SH-SY5Y (cell line): Measurements from ENCODE around the gene PI4KA.

Experiments used
- GATA2 ChIP-seq: IDR thresholded peaks from 2 replicates; pipeline ENCODE4 v1.6.1; 2011; ENCODE audit warnings: mild to moderate bottlenecking, low read depth, low read length
- GATA3 ChIP-seq: IDR thresholded peaks from 2 replicates; pipeline ENCODE4 v1.6.1; 2011; ENCODE audit warnings: low read depth, mild to moderate bottlenecking, low read length, moderate library complexity

The PI4KA gene

DNA sequence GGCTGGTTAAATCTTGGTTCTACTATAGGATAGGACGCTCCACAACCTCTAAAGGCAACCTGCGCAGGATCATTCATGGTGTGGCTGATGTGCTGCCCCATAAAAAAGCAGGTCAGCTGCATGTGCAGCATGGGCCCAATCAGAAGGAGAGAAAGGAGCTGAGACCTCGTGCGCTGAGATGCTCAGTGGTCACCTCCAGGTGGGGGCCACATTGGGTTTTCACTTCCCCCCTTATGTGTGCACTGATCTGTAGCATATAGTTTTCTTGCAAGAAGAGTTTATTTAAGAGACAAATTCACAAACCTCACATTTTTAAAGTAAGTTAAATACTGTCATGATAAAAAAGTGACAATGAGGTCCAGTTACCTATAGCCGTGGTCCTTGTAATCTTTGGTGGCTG is 60.4 kb downstream of the PI4KA start:
- TF ChIP-seq GATA2 (no peak), GATA3 (no peak)

GRCh38 chr22:20796731-20797130 is 61.9 kb downstream of the PI4KA start:
- TF ChIP-seq GATA2 (no peak), GATA3 (no peak)

DNA sequence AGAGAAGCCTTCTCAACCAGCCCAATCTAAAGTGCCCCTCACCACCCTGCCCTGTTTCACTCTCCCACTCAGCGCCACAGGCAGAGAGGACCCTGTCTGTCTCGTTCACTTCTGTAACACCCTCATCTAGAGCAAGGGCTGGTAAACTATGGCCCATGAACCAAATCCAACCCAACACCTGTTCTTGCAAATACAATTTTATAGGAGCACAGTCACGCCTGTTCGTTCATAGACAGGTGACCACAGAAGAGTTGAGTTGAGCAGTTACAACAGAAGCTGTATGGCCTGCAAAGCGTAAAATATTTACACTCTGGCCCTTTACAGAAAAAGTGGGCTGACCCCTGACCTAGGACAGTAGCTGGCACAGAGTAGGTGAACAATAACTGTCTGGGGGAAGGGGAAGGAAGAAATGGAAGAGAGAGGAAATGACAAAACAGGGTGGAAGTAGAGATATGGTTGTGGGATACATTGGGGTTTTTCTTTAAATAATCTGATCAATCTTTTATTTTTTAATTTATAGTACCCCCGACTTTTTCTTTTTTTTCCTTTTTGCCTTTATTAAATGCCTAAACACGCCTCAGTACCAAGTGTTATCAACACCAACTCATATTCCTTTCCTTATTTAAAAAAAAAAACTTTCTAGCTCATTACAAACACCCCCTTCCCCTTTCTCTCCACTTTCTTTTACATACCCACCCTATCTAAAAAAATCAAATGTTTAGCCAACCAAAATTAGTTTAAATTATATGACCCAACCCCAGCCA is 63.8 kb downstream of the PI4KA start:
- TF ChIP-seq GATA2, result no peak
- TF ChIP-seq GATA3, result no peak

DNA sequence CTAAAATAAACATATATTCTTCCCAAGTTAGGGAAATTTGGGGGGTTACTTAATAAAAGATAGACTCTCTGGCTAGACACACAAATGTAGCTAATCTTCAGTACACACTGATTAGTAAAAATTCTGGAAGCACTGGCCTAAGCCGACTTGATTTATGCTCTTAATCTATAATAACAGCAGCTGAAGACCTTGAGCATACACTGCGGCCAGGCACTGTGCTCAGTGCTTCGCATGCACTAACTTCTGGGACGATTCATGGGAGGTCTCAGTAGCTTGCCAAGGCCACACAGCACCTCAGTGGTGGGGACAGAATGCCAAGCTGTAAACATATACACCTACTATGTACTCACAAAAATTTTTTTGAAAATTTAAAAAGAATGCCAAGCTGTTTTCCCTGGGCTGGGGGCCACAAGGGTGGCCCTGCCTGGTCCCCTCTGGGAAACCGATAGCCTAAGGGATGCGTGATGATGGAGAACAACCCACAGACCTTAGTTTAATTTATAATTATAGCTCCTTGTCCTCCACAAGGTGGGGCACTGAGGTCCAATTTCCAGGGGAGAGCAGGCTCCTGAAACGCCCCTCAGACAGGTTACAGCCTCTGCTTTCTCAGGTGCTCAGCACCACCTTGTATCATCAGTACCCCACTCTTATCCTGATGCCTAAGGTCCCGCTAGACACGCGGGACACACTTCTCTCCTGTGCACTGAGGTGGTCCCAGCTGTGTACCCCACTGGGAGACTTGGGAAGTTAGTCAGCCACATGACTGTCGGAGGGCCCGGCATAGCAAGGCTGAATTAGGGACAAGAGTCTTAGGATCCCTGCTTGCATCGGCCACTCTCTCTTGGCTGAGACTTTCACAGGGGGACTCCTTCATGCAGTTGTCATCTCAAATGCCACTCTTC is 64.6 kb downstream of the PI4KA start:
- TF ChIP-seq GATA2 (no peak), GATA3 (no peak)

- no peak for TF ChIP-seq GATA3
- TF ChIP-seq GATA2, result no peak
Observed at GRCh38 chr22:20792966-20793728, 65.5 kb downstream of the PI4KA start.

- no peak for TF ChIP-seq GATA3
- no peak for TF ChIP-seq GATA2
Observed at GRCh38 chr22:20792221-20792965, 66.2 kb downstream of the PI4KA start.

DNA sequence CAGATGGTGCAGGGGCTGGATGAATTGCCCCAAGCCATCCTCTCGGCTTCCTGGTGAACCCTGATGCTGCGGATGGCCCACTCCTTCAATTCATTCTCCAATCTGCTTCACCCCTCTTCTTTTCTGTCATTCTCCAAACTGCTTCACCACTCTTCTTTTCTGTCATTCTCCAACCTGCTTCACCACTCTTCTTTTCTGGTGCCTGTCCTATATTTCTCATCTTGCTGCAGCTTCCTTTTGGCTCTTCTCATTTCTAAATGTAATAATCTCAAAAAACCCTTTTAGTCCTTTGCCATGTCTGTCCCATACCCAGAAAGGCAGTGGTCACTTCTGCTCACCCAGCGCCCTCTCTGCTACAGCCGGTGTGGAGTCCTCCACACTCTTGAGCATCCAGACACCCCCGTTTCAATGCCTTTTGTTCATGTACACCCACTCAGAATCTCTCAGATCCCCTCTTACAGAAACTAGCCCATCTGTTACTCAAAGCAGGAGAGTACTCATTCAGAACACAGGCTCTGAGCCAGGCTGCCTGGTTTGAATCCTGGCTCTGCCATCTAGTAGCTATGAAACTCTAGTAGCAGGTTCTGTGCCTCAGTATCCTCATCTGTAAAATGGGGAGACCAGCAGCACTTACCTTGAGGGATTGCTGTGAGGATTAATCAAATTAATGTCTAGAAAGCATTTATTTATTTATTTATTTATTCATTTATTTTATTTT is 69.8 kb downstream of the PI4KA start:
- no peak for TF ChIP-seq GATA3
- TF ChIP-seq GATA2, result no peak

- TF ChIP-seq GATA2, result no peak
- TF ChIP-seq GATA3, result no peak
Observed at GRCh38 chr22:20787746-20788626, 70.6 kb downstream of the PI4KA start.

GRCh38 chr22:20787223-20787622 is 71.4 kb downstream of the PI4KA start:
- TF ChIP-seq GATA2, result no peak
- TF ChIP-seq GATA3, result no peak

DNA sequence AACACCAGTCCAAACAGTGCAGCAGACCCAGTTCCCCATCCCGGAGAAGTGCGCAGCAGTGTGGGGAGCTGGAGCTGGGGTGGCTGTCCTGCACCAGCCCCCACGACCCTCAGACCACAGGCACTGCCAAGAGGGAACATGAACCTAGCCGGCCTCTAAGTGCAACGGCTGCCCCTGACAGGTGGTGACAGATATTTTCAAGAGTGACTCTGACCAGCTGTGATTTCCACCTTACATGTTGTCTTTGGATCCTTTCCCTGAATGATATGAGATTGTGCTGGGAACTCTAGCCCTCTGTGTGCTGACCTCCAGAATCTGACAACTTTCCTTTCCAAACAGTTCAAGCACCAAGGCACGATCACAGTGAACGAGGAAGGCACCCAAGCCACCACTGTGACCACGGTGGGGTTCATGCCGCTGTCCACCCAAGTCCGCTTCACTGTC is 72.1 kb downstream of the PI4KA start:
- no peak for TF ChIP-seq GATA3
- no peak for TF ChIP-seq GATA2

DNA sequence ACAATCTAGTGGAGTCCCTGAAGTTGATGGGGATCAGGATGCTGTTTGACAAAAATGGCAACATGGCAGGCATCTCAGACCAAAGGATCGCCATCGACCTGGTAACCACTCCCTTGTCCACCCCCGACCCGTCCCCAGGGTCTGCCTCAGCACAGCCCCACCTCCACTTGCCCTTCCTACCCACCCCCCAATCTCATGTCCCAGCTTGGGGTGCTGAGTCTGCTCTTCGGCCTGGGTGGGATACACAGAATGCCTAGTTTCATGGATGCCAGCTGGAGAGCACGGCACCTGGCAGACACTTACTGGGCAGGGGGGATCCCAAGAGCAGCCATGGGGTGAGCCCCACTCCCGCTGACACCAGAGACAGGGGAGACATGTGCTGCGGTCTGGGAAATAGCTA is 72.6 kb downstream of the PI4KA start:
- TF ChIP-seq GATA3 (no peak), GATA2 (no peak)

DNA sequence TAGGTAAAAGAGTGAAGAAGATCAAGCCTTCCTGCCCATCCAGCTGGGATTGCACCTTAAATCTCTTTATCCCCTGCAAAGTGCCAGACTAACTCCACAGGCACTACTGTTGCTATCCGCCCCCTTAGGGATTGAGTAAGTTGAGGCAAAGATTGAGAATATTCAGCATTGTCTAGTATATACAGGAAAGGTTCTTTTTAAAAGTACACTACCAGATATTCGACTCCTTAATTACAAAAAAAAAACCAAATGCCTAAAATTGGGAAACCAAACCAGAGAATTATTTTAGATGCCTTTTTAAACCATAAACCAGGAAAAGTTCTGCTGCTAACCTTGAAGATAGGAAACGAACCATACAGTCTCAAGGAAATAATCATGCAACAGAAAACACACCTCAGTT is 73.2 kb downstream of the PI4KA start:
- TF ChIP-seq GATA2 (no peak), GATA3 (no peak)
